AG04450 (cell line): ENCODE data around the gene AXDND1. TPM values are rescaled to one million over a fixed set of nuclear protein-coding genes. Genes with fewer than 3 reads are reported as not detected.

Source experiments
- CTCF ChIA-PET: fragments of 300-600, 350-600 bp; formaldehyde crosslinking; extraction: SDS; loops from one replicate; lab custom pipeline; 2022; ENCODE audit warnings: antibody characterized with exemption, inconsistent platforms; lab: Charles Lee
- POLR2A ChIA-PET: fragments of 350-600 bp; formaldehyde crosslinking; extraction: SDS; loops from one replicate; lab custom pipeline; 2021; ENCODE audit warnings: antibody characterized with exemption, inconsistent platforms; lab: Yijun Ruan, JAX
- DNase-seq: peaks from one replicate; pipeline ENCODE4 v3.0.0-alpha.2; 2011; ENCODE audit warnings: low read depth, low spot score
- H3K27ac ChIP-seq: one replicate; pipeline ENCODE4 v1.5.1; 2012; ENCODE audit warnings: low read depth, low read length, control low read depth
- H3K27me3 ChIP-seq: one replicate; pipeline ENCODE4 v1.6.0; 2012; ENCODE audit warnings: low read length; ENCODE audit not compliant: control insufficient read depth, insufficient read depth
- H3K4me3 ChIP-seq: 2 replicates; pipeline ENCODE4 v1.5.1; 2011; ENCODE audit warnings: mild to moderate bottlenecking, low read depth, low read length, control low read depth
- H3K9me3 ChIP-seq: 2 replicates; pipeline ENCODE4 v1.5.1; 2012; ENCODE audit warnings: low read length; ENCODE audit not compliant: control insufficient read depth, insufficient read depth
- CTCF ChIP-seq: IDR thresholded peaks from 2 replicates; pipeline ENCODE4 v1.5.1; 2011; ENCODE audit warnings: low read depth, low read length, control low read depth, inconsistent platforms
- polyA plus RNA-seq: library from polyadenylated mRNA; depleted of rRNA; stranded (reverse); fragments of >200 nt; gene quantifications from 2 replicates; pipeline ENCODE4 v1.2.3, GENCODE V29; 2011

Gene AXDND1
- polyA plus RNA-seq, 1 experiment = 0.27 TPM

GRCh38 chr1:179476484-179476883 is 110.7 kb downstream of the AXDND1 start:
- TF ChIP-seq CTCF = no peak
- ChIA-PET CTCF (no interaction called here), POLR2A (no interaction called here)
- no peak overlapping the region for H3K27ac ChIP-seq
- no peak overlapping the region for H3K4me3 ChIP-seq
- H3K27me3 ChIP-seq = no peaks in the 10 kb centered on the region
- peaks cover 8% of the 10 kb centered on the region for H3K9me3 ChIP-seq
- no peak for DNase-seq

GRCh38 chr1:179478370-179478769 is 112.6 kb downstream of the AXDND1 start:
- Histone ChIP-seq H3K9me3 (peaks cover 8% of the 10 kb centered on the region), H3K27ac (no peak overlapping the region), H3K4me3 (no peak overlapping the region), H3K27me3 (no peaks in the 10 kb centered on the region)
- CTCF ChIA-PET = no interaction called here
- no peak for TF ChIP-seq CTCF
- POLR2A ChIA-PET = no interaction called here
- no peak for DNase-seq

GRCh38 chr1:179490611-179491010 is 124.8 kb downstream of the AXDND1 start:
- Histone ChIP-seq H3K4me3 (no peak overlapping the region), H3K9me3 (no peaks in the 10 kb centered on the region), H3K27ac (no peak overlapping the region), H3K27me3 (peaks cover 4% of the 10 kb centered on the region)
- ChIA-PET POLR2A (no interaction called here), CTCF (no interaction called here)
- TF ChIP-seq CTCF = no peak
- DNase-seq = no peak

- H3K27me3 ChIP-seq = no peaks in the 10 kb centered on the region
- no peak overlapping the region for H3K4me3 ChIP-seq
- no peak overlapping the region for H3K27ac ChIP-seq
- ChIA-PET POLR2A (no interaction called here), CTCF (no interaction called here)
- DNase-seq = peak; percentile 18
- no peak for TF ChIP-seq CTCF
- H3K9me3 ChIP-seq = no peaks in the 10 kb centered on the region
Measured at GRCh38 chr1:179493323-179493722, 127.6 kb downstream of the AXDND1 start.

- DNase-seq = no peak
- POLR2A ChIA-PET = no interaction called here
- Histone ChIP-seq H3K4me3 (no peak overlapping the region), H3K9me3 (no peaks in the 10 kb centered on the region), H3K27ac (no peak overlapping the region), H3K27me3 (peaks cover 2% of the 10 kb centered on the region)
- no peak for TF ChIP-seq CTCF
- CTCF ChIA-PET = no interaction called here
Measured at GRCh38 chr1:179506199-179506598, 140.4 kb downstream of the AXDND1 start.
